ENCODE data around the gene MYO5C.

The MYO5C gene

GRCh38 chr15:52193321-52193720 lies 102.3 kb downstream of the MYO5C start:
- DNase-seq (ENCODE audit: extremely low read depth, low read depth) = no peak
- no peak overlapping the region for H3K4me3 ChIP-seq (replicated peaks; ENCODE audit: low read depth, low read length)
- TF ChIP-seq CTCF (IDR thresholded peaks at IDR 0.05; ENCODE audit: low read depth, low read length, missing control alignments) = no peak

- no peak for TF ChIP-seq CTCF (IDR thresholded peaks at IDR 0.05; ENCODE audit: low read depth, low read length, missing control alignments)
- no peak for DNase-seq (ENCODE audit: extremely low read depth, low read depth)
- no peak within 1 kb of the TSS for H3K4me3 ChIP-seq (replicated peaks; ENCODE audit: low read depth, low read length)
Measured at GRCh38 chr15:52191207-52191606, 104.4 kb downstream of the MYO5C start, which contains the start of gene GNB5. TSS of gene GNB5 (minus strand) at chr15:52191392. CDS start at chr15:52184676, 6,716 bp downstream.

- TF ChIP-seq CTCF (IDR thresholded peaks at IDR 0.05; ENCODE audit: low read depth, low read length, missing control alignments) = no peak
- H3K4me3 ChIP-seq (replicated peaks; ENCODE audit: low read depth, low read length) = no peak overlapping the region
- DNase-seq (ENCODE audit: extremely low read depth, low read depth) = no peak
Measured at GRCh38 chr15:52186651-52187486, 108.7 kb downstream of the MYO5C start.

GRCh38 chr15:52185151-52185561 lies 110.4 kb downstream of the MYO5C start:
- no peak for TF ChIP-seq CTCF (IDR thresholded peaks at IDR 0.05; ENCODE audit: low read depth, low read length, missing control alignments)
- no peak for DNase-seq (ENCODE audit: extremely low read depth, low read depth)
- H3K4me3 ChIP-seq (replicated peaks; ENCODE audit: low read depth, low read length) = no peak overlapping the region

GRCh38 chr15:52184721-52185120 lies 110.9 kb downstream of the MYO5C start:
- TF ChIP-seq CTCF (IDR thresholded peaks at IDR 0.05; ENCODE audit: low read depth, low read length, missing control alignments) = no peak
- no peak for DNase-seq (ENCODE audit: extremely low read depth, low read depth)
- H3K4me3 ChIP-seq (replicated peaks; ENCODE audit: low read depth, low read length) = no peak overlapping the region

GRCh38 chr15:52183562-52184173 lies 111.9 kb downstream of the MYO5C start:
- peak; percentile 68 for TF ChIP-seq CTCF (IDR thresholded peaks at IDR 0.05; ENCODE audit: low read depth, low read length, missing control alignments)
- no peak overlapping the region for H3K4me3 ChIP-seq (replicated peaks; ENCODE audit: low read depth, low read length)
- no peak for DNase-seq (ENCODE audit: extremely low read depth, low read depth)

Measured in HFF-Myc (cell line).